ENCODE measurements around the gene FAM13C.

The FAM13C gene

DNA sequence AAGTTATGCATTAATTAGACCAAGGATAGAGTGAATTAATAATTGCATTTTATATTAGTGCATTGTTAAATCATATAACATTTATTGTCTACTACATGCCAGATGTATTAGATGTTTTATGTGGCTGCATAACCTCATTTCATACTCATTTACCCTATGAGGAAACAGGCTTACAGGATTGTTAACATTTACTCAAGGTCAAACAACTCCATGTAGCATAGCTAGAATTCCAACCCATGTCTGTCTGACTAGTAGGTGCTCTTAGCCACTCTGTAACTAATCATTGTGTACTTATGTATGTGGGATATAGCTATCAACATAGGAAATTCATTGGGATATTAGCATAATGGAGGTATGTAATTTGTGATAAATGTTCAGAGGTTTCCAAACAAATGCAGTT, 139.6 kb downstream of the FAM13C start:
- H3K4me3 ChIP-seq (ENCODE audit: low read length): no peak overlapping the region
- peak; percentile 26 for DNase-seq (ENCODE audit: low read depth)
- TF ChIP-seq, protein P1, sequence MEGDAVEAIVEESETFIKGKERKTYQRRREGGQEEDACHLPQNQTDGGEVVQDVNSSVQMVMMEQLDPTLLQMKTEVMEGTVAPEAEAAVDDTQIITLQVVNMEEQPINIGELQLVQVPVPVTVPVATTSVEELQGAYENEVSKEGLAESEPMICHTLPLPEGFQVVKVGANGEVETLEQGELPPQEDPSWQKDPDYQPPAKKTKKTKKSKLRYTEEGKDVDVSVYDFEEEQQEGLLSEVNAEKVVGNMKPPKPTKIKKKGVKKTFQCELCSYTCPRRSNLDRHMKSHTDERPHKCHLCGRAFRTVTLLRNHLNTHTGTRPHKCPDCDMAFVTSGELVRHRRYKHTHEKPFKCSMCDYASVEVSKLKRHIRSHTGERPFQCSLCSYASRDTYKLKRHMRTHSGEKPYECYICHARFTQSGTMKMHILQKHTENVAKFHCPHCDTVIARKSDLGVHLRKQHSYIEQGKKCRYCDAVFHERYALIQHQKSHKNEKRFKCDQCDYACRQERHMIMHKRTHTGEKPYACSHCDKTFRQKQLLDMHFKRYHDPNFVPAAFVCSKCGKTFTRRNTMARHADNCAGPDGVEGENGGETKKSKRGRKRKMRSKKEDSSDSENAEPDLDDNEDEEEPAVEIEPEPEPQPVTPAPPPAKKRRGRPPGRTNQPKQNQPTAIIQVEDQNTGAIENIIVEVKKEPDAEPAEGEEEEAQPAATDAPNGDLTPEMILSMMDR (conservative IDR thresholded peaks at IDR 0.05; ENCODE audit: low read length): no peak

DNA sequence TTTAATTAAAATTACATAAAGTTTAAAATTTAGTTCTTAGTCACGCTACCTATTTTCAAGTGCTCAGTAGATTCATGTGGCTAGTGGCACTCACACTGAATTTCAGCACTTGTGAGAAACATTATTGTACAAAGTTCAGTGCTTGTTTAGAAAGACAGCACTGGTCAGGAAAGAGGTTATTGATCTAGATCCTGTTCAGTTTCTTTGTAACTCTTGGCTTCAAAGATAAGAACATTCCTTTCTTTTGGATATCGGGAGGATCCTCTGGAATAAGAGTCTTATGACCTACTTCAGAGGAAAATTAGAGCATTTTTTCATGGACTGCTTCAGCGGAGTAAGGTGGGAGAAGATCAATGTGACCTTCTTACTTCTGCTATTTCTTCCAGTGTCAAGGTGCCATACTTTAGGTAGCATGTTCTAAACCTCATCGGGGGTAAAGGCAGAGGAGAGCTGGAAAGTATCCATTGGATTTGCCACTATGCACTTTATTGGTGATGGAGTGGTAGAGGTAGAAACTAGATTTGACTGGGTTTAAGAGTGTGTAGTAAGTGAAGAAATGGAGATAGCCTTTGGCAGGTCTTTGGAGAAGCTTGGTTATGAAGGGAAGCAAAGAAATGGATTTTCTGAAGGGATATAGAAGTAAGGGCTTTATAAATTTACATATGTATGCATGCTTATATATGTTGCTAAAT, 146.0 kb downstream of the FAM13C start:
- no peak for DNase-seq (ENCODE audit: low read depth)
- TF ChIP-seq, protein P1 (conservative IDR thresholded peaks at IDR 0.05; ENCODE audit: low read length): no peak
- H3K4me3 ChIP-seq (ENCODE audit: low read length): no peak overlapping the region

DNA sequence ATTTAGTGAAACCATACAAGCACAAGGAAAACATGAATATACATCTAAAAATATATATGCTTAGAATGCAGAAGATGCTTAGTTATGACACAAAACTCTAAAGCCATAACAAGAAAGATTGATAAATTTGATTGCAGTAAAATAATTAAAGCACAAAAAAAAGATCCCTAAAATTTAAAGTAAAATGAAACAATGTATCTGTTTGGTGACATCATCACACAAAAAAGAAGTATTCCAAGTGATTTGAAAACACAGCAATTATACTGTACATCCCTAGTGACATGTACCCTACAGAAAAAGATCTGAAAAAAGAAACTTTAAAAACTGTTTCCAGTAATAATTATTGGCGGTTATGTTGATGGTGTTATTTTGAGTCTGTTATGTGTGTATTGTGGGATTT, 148.2 kb downstream of the FAM13C start:
- no peak for DNase-seq (ENCODE audit: low read depth)
- TF ChIP-seq, protein P1 (conservative IDR thresholded peaks at IDR 0.05; ENCODE audit: low read length): no peak
- H3K4me3 ChIP-seq (ENCODE audit: low read length): no peak overlapping the region

DNA sequence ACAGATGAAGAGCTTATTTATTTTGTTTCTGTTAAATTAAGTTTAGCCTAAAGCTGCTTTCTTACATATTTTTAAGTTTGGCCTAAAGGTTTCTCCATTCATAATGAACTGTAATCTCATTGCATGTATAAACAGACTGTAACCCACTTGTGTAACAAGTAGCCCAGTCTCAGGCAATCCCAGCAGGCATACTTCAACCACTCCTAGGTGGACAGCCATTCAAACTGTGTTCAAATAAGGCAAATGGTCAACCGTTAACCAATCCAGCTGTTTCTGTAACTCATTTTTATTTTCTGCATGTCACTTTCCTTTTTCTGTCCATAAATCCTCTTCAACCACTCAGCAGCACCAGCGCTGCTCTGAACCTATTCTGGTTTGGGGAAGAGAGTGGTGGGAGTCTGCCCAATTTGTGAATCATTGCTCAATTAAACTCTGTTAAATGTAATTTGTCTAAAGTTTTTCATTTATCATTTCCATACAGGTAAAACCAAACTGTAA, 150.0 kb downstream of the FAM13C start:
- no peak overlapping the region for H3K4me3 ChIP-seq (ENCODE audit: low read length)
- TF ChIP-seq, protein P1 (conservative IDR thresholded peaks at IDR 0.05; ENCODE audit: low read length): no peak
- DNase-seq (ENCODE audit: low read depth): no peak

DNA sequence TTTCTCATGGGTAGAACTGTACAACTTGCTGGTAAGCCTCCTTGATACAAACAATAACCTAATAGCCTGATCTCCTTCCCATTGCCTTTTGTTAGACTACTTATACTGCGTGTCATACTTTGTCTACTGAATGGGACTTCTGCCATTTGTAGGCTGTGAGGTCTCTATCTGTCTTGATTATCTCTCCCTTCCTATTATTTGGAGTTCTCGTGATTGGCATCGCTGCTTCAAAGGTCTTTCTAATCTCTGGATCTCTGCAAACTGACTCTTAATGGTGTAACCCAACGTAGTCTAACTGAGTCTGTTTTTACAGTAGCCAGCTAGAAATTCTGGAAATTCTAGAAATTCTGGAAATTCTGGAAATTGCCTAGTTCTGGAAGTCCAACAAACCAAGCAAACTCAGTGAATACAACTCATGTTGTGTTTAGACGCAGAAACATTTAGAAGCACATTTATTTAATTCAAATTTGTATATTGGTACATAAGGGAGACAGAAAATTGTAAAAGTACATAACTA, 156.1 kb downstream of the FAM13C start:
- no peak overlapping the region for H3K4me3 ChIP-seq (ENCODE audit: low read length)
- TF ChIP-seq, protein P1 (conservative IDR thresholded peaks at IDR 0.05; ENCODE audit: low read length): no peak
- DNase-seq (ENCODE audit: low read depth): no peak
